Measurements from ENCODE around the gene FAM171A1. TPM values are rescaled to one million over a fixed set of nuclear protein-coding genes. Genes with fewer than 3 reads are reported as not detected.

The FAM171A1 gene
- total RNA-seq, 1 experiment from 2014 or later, result 19.2 TPM

DNA sequence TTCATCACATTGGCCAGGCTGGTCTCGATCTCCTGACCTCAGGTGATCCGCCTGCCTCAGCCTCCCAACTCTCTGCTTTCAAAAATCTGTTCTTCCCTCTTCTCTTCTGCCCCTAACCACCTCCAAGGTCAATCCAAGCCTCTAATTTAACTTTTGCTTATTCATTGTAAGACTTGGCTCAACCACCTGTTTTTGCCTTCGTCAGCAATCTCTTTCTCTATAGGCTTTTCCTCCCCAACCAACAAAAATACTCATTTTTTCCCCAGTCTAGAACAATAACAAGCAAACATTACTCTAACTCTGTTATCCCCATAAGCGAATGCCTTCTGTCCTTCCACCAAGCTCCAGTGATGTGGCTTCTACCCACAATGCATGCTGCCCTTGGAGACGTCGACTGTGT lies 112.8 kb downstream of the FAM171A1 start:
- Histone ChIP-seq H3K4me3 (ENCODE audit: low read depth in 2 of 2, low read length in 2 of 2) (no peak overlapping the region), H3K4me1 (ENCODE audit: control insufficient read depth, insufficient read depth, low read length) (no peaks in the 10 kb centered on the region), H3K27me3 (ENCODE audit: control insufficient read depth, insufficient read depth, low read length) (no peaks in the 10 kb centered on the region), H3K36me3 (ENCODE audit: control insufficient read depth, insufficient read depth, low read length) (no peaks in the 10 kb centered on the region), H3K9me3 (ENCODE audit: control insufficient read depth, insufficient read depth, low read depth, low read length) (no peaks in the 10 kb centered on the region), H3K27ac (ENCODE audit: low read length) (no peak overlapping the region)
- ChIA-PET CTCF (no interaction called here), POLR2A (no interaction called here)
- in situ Hi-C loops (cut with HindIII; ENCODE audit: low pct_unique_long_range_greater_than_20kb, low sequenced_read_pairs), result no loop called here
- BruUV-seq (replicated peaks), result no TSS peak
- TF ChIP-seq SIN3A (IDR thresholded peaks at IDR 0.05; ENCODE audit: borderline replicate concordance, insufficient read depth, low read depth, low read length) (no peak), POLR2AphosphoS5 (IDR thresholded peaks at IDR 0.05; ENCODE audit: low read depth, low read length) (no peak), TCF7L2 (IDR thresholded peaks at IDR 0.05; ENCODE audit: low read depth, low read length) (no peak)
- TF ChIP-seq, protein P1, sequence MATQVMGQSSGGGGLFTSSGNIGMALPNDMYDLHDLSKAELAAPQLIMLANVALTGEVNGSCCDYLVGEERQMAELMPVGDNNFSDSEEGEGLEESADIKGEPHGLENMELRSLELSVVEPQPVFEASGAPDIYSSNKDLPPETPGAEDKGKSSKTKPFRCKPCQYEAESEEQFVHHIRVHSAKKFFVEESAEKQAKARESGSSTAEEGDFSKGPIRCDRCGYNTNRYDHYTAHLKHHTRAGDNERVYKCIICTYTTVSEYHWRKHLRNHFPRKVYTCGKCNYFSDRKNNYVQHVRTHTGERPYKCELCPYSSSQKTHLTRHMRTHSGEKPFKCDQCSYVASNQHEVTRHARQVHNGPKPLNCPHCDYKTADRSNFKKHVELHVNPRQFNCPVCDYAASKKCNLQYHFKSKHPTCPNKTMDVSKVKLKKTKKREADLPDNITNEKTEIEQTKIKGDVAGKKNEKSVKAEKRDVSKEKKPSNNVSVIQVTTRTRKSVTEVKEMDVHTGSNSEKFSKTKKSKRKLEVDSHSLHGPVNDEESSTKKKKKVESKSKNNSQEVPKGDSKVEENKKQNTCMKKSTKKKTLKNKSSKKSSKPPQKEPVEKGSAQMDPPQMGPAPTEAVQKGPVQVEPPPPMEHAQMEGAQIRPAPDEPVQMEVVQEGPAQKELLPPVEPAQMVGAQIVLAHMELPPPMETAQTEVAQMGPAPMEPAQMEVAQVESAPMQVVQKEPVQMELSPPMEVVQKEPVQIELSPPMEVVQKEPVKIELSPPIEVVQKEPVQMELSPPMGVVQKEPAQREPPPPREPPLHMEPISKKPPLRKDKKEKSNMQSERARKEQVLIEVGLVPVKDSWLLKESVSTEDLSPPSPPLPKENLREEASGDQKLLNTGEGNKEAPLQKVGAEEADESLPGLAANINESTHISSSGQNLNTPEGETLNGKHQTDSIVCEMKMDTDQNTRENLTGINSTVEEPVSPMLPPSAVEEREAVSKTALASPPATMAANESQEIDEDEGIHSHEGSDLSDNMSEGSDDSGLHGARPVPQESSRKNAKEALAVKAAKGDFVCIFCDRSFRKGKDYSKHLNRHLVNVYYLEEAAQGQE (IDR thresholded peaks at IDR 0.05; ENCODE audit: insufficient read depth in 1 of 2, low read depth in 2 of 2, low read length in 1 of 2), result no peak
- TF ChIP-seq, protein P2, sequence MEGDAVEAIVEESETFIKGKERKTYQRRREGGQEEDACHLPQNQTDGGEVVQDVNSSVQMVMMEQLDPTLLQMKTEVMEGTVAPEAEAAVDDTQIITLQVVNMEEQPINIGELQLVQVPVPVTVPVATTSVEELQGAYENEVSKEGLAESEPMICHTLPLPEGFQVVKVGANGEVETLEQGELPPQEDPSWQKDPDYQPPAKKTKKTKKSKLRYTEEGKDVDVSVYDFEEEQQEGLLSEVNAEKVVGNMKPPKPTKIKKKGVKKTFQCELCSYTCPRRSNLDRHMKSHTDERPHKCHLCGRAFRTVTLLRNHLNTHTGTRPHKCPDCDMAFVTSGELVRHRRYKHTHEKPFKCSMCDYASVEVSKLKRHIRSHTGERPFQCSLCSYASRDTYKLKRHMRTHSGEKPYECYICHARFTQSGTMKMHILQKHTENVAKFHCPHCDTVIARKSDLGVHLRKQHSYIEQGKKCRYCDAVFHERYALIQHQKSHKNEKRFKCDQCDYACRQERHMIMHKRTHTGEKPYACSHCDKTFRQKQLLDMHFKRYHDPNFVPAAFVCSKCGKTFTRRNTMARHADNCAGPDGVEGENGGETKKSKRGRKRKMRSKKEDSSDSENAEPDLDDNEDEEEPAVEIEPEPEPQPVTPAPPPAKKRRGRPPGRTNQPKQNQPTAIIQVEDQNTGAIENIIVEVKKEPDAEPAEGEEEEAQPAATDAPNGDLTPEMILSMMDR (IDR thresholded peaks at IDR 0.05), result no peak
- ATAC-seq (no peak), DNase-seq (ENCODE audit: low read depth, low spot score) (no peak)
- intact Hi-C loops (cut with micrococcal nuclease; ENCODE audit: unreplicated experiment), result no loop called here

DNA sequence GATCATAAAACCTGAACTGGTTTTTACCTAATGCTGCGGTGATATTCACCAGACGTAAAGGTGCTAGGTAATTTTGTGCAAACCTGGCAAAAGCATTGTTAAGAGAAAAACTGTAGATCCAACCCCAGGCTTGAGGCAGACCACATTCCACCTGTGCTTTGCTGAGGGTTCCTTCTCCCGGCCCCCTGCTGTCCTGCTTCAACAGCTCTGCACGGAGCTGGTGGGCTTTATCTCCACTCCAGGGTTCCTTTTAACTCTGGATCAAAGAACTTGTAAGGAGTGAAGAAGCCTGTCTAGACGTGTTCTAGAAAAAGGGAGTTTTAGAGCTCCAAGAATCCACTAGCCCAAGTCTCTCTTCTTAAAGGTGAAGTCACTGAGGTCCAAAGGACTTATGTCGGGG lies 115.1 kb downstream of the FAM171A1 start:
- intact Hi-C loops (cut with micrococcal nuclease; ENCODE audit: unreplicated experiment), result no loop called here
- POLR2A ChIA-PET, result no interaction called here
- Histone ChIP-seq H3K36me3 (ENCODE audit: control insufficient read depth, insufficient read depth, low read length) (no peaks in the 10 kb centered on the region; the same call in 1 of the 2 replicates), H3K4me3 (ENCODE audit: low read depth in 2 of 2, low read length in 2 of 2) (no peak overlapping the region), H3K9me3 (ENCODE audit: control insufficient read depth, insufficient read depth, low read depth, low read length) (no peaks in the 10 kb centered on the region), H3K27ac (ENCODE audit: low read length) (no peak overlapping the region), H3K27me3 (ENCODE audit: control insufficient read depth, insufficient read depth, low read length) (no peaks in the 10 kb centered on the region), H3K4me1 (ENCODE audit: control insufficient read depth, insufficient read depth, low read length) (no peaks in the 10 kb centered on the region)
- CTCF ChIA-PET, result no interaction called here
- TF ChIP-seq, protein P1 (IDR thresholded peaks at IDR 0.05; ENCODE audit: insufficient read depth in 1 of 2, low read depth in 2 of 2, low read length in 1 of 2), result no peak
- TF ChIP-seq TCF7L2 (IDR thresholded peaks at IDR 0.05; ENCODE audit: low read depth, low read length) (no peak), POLR2AphosphoS5 (IDR thresholded peaks at IDR 0.05; ENCODE audit: low read depth, low read length) (no peak), SIN3A (IDR thresholded peaks at IDR 0.05; ENCODE audit: borderline replicate concordance, insufficient read depth, low read depth, low read length) (no peak)
- TF ChIP-seq, protein P2 (IDR thresholded peaks at IDR 0.05), result no peak
- in situ Hi-C loops (cut with HindIII; ENCODE audit: low pct_unique_long_range_greater_than_20kb, low sequenced_read_pairs), result no loop called here
- DNase-seq (ENCODE audit: low read depth, low spot score) (no peak), ATAC-seq (no peak)
- BruUV-seq (replicated peaks), result no TSS peak
